Smooth muscle cell of the brain vasculature (primary cell): Measurements from ENCODE around the gene FAM81A.

ENCODE experiments used
- DNase-seq: peaks from one replicate; pipeline ENCODE4 v3.0.0-alpha.2; 2012; ENCODE audit warnings: low read depth, low spot score

The FAM81A gene

GRCh38 chr15:59540654-59541053 is 102.7 kb downstream of the FAM81A start:
- no peak for DNase-seq

GRCh38 chr15:59541750-59542149 is 103.8 kb downstream of the FAM81A start:
- no peak for DNase-seq

GRCh38 chr15:59543721-59544547 is 105.9 kb downstream of the FAM81A start:
- no peak for DNase-seq

GRCh38 chr15:59545573-59545972 is 107.6 kb downstream of the FAM81A start:
- DNase-seq, result no peak

GRCh38 chr15:59548501-59549226 is 110.7 kb downstream of the FAM81A start:
- no peak for DNase-seq

GRCh38 chr15:59549301-59550185 is 111.6 kb downstream of the FAM81A start:
- no peak for DNase-seq

GRCh38 chr15:59550530-59550929 is 112.5 kb downstream of the FAM81A start:
- DNase-seq, result no peak

GRCh38 chr15:59550956-59551355 is 113.0 kb downstream of the FAM81A start:
- DNase-seq, result no peak

- peak; percentile 53 for DNase-seq
Measured at GRCh38 chr15:59553879-59554735, 116.1 kb downstream of the FAM81A start.

- DNase-seq, result no peak
Measured at GRCh38 chr15:59555696-59556095, 117.7 kb downstream of the FAM81A start.

- DNase-seq, result no peak
Measured at GRCh38 chr15:59556380-59556779, 118.4 kb downstream of the FAM81A start.

GRCh38 chr15:59557581-59557980 is 119.6 kb downstream of the FAM81A start:
- no peak for DNase-seq

- no peak for DNase-seq
Measured at GRCh38 chr15:59558851-59559250, 120.9 kb downstream of the FAM81A start.

GRCh38 chr15:59561547-59561946 is 123.6 kb downstream of the FAM81A start:
- DNase-seq, result no peak

GRCh38 chr15:59562448-59563186 is 124.6 kb downstream of the FAM81A start:
- no peak for DNase-seq

GRCh38 chr15:59565299-59565698 is 127.3 kb downstream of the FAM81A start:
- DNase-seq, result no peak

- DNase-seq, result no peak
Measured at GRCh38 chr15:59567324-59567723, 129.3 kb downstream of the FAM81A start.

- no peak for DNase-seq
Measured at GRCh38 chr15:59569477-59569876, 131.5 kb downstream of the FAM81A start.

GRCh38 chr15:59570315-59570714 is 132.3 kb downstream of the FAM81A start:
- no peak for DNase-seq

GRCh38 chr15:59571606-59572005 is 133.6 kb downstream of the FAM81A start:
- no peak for DNase-seq
